HG03039 (cell line): ENCODE results near the gene ADAMTS2.

Experiments used
- ATAC-seq: cut with Tn5 transposase; IDR thresholded peaks from one replicate; pipeline ENCODE4 v1.9.1; 2021; ENCODE audit warnings: mild to moderate bottlenecking, moderate library complexity; ENCODE audit not compliant: unreplicated experiment

The ADAMTS2 gene

DNA sequence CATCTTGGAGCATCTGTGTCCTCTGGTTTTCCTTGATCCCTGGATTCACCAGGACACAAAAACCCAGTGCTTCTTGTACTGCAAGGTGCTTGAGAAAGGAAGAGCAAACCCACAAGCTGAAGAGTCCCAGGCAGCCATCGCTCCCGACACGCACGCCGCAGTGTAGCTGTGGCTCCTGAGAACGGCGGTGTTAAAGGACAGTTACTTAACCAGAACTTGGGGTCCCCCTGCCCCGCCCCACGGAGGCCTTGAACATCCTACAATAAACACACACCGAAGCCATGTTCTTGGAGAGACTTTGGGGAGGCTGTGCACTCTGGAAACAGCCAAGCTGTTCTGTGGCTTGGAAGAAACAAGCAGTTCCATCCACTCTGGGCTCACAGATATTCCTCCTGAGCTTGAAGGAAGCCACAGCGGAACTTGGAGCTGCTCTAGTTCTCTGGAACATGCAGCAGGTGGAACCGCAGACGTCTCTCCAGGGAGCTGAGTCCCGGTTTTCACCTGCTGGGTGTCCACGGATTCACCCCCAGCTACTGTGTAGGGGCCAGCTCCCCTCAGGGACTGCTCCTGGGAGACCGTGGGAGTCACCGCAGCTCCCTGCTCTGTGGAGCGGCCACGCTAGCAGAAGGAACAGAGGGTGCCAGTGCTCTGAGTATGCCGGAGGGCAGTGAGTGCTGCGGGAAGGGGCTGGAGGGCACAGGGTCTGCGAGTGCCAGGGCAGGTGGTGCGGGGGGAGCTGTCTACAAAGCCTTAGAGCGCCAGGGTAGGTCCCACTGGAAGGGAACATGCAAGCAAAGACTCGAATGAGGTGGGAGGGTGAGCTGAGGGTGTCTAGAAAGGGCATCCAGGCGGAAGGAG lies 107.3 kb downstream of the ADAMTS2 start:
- no peak for ATAC-seq

DNA sequence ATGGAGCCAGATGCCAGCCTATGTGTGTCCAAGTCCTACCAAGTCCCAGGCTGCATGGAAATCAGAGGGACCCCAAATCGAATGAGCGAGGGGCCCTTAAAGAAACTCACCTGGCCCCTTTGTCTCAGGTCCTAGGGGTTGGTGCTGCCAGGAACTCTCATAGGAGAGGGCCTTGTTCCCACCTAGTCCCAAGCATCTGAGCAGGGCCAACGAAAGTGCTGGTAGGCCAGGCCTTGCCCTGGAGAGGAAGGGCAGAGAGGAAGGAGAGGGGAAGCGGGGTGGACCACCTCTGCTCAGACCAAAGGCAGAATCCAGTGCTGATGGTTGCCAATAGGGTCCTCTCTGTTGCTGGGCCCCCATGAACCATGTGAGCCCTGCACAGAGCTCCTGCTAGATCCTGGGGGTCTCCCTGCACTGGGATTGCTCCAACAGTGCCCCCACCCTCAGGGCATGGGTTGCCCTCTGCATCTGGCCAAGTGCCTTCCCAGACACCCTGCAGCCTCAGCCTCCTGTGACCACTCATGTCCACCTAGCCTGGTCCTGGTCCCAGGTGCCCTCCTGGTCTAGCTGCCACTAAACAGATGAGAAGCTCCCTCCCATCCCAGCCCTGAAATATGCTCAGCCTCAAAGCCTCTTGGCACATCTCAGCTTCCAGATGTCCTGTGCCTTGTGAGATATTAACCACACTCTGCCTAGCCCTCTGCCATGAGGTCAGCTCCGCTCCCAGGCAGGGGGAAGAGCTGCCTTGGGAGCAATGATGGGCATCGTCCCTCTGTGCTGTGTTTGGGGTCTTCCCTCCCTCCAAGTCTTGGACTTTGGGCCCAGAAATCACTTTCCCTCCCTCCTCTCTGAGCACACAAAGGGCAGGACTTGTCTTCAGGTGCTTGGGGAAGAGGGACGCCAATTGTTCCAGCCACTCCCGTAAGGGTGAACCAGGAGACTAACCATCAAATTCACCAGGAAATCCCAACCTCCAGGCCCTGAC lies 109.6 kb downstream of the ADAMTS2 start:
- no peak for ATAC-seq

DNA sequence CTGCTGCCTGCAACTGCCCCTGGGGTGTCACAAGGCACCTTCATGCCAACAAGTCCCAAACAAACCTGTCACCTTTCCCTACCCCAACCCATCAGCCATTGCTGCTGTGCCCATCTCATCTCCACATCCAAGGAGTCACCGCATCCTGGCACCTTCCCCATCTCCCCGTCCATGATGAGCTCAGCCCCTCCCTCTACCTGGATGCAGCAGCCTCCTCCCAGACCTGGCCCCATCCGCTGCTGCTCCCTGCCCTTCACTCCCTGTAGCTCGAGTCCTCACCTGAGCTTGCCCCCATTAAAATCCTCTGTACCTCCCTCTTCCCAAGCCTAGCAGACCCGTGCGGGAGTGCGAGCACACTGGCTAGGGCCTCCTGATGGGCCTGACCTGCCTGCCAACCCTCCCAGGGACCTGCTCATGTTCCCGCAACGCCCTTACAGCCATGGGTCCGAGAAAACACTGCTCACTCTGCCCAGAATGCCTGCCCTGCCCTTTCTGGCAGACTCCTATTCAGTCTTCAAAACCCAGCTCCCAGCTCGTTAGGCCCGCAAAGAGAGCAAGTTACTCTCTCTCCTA lies 110.6 kb downstream of the ADAMTS2 start:
- no peak for ATAC-seq

DNA sequence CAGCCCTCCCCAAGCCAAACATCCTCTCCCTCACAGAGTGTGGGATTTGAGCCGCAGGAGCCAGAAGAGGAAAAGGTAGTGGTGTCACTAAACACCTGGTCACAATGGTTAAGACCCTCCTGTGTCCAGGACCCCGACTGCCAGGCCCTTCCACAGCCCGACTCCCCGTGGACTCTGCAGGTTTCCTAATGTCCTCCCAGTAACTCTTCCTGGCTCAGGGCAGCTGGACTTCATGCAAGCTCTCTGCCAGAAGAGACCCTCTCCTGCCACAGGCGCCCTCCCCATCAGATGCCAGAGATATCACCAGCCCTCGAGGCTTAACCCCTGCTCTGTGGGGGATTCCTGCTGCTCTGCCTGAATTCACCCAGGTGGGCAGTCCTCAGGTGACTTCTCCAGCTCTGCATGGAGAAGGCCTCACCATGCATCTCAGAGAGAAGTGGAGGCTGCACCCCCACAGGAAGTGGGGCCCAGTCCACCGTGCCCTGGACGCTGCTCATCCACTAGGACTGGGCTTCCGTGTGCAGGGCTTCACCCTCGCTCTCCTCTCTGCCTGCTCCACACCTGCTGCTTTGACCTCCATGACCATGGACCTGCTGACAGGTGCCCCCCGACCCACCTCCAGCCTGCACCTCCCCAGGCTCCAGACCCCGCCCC lies 111.2 kb downstream of the ADAMTS2 start:
- ATAC-seq = no peak

DNA sequence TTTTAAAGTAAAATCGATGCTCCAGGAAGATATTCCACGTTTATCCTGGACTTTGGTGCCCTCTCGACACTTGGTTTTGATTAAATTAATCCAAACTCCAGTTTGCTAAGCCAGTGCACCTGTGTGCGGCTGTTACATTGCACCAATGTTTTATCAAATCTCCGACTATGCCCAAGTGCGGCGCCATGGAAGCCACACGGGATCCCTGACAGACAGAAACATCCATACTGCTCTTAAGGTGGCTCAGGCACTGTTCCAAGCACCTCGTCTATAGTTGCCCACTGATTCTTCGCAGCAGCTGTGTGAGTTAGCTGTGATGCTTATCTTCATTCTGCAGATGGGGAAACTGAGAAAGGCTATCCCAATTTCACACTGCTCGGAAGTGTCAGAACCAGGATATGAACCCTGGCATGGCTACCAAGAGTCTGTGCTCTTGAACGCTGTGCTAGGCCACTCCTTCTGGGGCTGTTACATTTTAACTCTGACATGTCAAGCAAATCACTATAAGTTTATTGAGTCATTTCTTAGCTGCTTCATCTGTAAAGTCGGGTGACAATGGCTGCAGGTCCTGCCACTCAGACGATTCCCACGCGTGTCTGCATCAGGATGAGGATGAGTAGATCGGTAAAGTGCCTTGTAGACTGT lies 113.0 kb downstream of the ADAMTS2 start:
- ATAC-seq = no peak

DNA sequence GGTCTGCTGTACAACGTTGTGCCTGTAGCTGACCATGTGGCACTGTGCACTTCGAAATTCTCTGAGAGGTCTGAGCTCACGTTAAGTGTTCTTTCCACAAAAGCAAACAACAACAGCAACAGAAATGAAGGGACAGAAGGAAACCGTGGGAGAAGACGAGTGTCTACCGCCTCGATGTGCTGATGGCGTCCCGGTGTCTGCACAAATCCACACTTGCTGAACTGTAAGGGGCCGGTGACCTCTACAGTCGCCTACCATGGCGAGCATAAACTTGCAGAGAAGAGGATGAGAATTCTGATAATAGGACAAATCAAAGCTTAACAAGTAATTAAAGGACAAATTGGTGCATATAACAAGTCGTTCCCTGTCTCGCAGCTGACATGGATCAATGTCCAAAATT lies 114.0 kb downstream of the ADAMTS2 start:
- ATAC-seq = no peak

DNA sequence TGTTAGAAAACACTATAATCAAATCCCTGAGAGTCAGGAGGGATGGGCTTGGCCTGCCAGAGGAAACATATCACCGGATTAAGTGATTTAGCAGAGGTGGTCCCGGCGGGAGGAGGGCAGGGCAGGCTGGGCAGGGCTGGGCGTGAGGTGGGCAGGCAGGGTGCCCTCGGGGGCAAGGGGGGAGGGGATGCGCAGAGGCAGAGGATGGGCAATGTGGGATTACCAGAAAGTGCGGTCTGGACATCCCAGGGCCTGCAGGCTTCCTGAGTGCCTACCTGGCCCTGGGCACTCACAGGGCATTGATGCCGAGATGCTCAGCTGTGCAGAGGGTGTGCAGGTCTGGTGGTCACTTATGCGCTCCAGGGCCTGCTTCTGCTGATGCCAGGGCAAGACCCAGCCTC lies 115.2 kb downstream of the ADAMTS2 start:
- no peak for ATAC-seq

DNA sequence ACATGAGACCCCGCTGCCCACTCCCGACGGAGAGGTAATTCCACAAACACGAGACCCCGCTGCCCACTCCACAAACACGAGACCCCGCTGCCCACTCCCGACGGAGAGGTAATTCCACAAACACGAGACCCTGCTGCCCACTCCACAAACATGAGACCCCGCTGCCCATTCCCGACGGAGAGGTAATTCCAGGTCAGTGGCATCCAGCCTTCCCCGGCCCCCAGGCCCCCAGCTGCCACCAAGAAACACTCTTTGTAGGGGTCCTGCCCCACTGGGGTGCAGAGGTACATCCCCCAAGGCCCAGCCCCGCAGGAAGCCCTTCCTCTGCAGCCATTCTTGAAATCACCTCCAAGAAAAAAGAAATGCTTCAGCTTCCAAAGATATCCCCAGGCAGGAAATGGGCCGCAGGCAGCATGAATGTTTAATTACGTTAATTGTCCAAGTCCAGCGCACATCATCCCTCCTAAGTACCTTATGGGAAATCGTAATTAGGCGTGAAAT lies 115.9 kb downstream of the ADAMTS2 start:
- ATAC-seq = no peak

DNA sequence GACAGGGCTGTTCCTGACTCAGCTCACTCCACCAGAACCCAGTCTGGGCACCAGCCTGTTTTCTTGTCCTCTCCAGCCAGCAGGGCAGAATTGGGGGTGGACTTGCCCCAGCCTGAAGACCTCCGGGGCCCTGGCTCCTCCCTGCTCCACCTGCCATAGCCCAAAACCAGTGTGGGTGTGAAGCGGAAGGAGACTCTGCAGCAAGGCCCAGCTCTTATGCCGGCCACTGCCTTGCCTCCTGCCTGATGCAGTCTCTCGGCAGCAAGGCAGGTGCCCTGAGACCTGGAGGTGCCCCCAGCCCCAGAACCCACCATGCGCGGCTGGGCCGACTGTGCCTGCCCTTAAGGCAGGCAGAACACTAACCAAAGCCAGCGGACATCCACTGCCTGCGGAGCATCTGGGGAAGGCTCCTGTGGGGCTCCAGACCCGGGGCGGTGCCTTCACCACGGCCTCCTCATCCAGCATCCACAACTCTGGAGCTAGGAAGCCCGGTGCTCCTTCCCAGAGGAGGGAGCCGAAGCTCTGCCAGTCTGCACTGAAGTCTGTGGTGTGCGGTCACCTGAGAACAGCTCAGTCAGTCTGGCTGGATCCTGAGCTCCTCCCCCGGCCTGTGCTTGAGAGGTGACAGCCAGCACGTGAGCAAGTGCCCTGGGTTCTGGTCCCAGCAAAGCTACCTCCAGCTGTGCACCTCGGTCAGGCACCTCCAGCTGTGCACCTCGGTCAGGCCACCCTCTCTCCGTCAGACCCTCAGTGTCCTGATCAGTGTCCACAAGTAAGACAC lies 116.7 kb downstream of the ADAMTS2 start:
- no peak for ATAC-seq

DNA sequence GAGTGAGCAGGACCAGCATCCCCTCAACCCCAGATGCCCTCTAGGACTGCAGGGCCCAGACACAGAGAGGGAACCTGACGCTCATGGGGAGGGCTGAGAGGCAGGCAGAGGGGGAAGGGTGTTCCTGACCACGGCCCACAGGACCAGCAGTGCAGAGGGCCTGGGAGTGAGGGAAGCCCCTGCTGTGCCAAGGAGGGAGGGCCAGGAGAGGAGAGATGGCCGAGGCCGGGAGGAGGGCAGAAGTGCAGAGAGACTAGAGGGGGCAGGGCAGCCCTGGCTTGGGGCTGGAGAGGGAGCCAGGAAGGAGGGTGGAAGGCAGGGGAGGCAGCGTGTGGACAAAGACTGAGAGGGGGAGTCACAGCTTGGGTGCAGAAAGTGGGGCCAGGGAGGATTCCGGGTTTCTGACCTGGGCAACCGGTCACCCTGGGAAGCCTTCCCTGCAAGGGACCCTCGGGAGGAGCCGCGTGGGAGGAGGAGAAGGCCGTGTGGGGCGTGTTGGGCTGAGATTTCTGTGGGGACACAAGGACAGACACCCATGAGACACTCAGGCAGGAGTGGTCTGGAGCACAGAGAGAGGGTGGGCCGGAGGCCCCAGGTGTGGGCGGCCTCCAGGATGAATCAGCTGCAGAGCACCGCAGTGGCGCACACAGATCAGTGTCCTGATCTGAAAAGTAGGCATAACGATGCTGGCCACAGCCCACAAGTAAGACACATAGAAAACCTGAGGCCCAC lies 117.5 kb downstream of the ADAMTS2 start:
- ATAC-seq = no peak

DNA sequence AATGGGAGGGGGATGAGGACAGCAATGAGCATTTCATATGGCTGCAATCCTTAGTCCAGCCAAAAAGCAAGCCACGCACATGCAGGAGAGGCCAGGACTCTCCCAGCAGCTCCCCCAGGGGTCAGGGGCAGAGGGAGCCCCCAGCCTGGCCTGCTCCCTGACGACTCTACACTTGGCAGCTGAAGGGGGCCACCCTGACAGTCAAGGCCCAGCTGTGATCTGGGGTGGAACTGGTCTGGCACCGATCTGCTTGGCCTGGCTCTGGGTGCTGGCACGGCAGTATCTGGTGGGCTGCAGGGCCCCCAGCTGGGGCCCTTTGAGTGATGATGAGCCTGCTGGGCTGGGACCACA lies 118.1 kb downstream of the ADAMTS2 start:
- no peak for ATAC-seq

DNA sequence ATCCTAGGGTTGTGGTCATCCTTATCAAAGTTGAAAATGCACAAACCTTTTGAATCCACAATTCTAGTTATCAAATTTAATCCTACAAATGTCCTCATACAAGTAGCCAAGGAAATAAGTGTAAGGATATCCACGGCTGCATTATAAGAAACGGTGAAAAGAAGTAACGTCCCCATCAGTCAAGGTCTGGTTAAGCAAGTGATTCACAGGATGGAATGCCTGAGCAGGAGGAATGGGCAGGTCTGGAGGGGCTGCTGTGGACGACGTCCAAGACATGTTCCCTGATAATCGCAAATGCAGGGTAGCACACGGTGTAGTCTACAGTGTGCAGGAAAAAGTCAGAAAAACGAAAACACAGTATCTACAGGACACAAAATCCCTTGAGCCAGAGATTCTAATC lies 118.6 kb downstream of the ADAMTS2 start:
- ATAC-seq = no peak

DNA sequence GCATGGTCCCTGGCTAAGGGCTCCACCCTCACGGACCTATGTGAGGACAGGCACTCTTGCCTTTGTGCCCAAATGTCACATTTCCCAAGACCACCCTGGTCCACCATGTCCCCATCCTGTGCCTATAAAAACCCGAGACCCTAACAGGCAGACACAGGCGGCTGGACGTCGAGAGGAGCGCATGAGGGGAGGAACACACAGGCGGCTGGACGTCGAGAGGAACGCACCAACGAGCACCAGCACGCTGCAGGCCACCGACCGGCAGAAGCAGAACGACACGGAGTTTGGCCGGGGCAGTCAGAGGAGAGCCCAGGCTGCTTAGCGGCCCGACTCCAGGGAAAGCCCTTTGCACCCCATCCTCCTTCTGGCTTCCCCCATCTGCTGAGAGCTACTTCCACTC lies 119.9 kb downstream of the ADAMTS2 start:
- ATAC-seq = no peak

DNA sequence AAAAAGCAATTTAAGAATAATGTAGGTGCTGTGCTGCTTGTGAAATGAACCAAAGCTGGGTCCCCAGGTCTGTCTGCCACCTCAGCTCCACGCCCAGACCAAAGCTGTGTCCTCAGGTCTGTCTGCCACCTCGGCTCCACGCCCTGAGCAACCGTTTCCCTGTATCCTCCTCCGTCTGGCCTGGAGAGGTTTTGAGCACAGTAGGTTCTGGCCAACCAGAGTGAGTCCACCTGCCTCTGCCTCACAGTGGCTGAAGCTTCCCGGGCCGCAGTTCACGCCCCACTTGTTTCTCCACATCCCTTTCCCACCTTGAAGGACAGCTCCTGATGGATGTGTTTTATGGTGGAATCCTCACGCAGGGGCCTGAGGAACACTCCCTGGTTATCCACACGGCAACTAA lies 120.5 kb downstream of the ADAMTS2 start:
- no peak for ATAC-seq

DNA sequence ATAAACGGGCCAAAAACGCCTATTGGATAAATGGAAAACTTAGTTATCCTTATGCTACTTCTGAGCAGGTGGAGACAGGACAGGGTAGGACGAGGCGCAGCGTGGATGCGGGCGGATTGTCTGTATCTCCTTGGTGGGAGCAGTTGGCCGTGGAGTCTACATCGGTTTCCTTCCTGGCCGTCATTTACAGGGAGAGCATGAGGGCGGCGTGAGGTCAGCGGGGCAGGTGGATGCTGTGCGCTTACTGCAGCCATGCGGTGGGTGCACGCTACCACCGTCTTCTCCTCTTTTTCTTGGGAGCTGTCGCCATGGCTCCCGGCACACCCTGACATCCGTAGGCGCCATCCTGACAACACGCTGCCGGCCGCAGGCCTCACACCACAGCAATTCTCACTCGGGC lies 121.3 kb downstream of the ADAMTS2 start:
- no peak for ATAC-seq

DNA sequence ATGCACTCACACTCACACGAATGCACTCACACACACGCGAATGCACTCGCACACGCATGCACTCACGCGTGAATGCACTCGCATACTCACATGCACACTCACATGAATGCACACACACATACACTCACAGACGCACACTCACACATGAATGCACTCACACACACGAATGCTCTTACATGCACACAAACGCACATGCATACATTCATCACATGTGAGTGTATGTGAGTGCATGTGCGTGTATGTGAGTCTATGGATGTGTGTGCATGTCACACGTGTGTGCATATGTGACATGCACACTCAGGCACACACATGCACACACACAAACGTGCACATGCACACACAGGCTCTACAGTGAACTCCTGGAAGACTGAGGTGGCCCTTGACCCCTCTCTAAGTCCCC lies 121.7 kb downstream of the ADAMTS2 start:
- no peak for ATAC-seq

DNA sequence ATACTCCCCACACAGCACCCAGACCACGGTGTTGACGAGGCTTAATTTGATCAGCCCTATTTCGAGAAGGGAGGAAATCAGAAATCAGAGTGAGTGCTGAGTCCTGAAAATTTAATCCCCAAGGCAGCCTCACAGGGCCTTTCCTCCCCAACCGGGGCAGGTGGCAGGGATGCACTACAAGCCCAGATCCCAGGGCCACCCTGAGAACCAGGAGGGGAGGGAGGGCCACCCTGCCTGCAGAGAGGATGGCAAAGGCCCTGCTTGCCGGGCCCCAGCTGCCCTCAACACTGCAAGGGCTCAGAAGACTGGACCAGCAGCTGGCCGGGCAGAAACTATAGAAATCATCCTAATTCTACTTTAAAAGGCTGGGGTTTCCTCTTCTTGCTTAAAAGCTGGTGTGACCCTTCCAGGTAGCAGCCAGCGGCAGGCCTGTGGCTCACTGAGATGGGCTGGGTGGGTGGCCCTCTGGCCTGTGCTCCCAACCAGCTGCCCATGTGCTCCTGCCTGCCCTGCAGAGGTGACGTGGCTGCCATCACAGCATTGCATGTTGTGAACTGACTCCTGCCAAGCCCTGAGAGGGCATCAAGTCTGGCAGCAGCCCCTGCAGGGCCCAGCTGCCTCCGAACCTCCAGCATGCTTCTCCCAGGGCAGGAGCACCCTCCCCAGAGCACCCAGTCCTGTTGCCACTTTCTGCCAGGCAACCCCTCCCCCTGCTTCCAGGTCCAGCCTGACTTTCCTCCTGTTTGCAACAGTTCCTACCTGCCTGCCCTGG lies 122.8 kb downstream of the ADAMTS2 start:
- no peak for ATAC-seq

DNA sequence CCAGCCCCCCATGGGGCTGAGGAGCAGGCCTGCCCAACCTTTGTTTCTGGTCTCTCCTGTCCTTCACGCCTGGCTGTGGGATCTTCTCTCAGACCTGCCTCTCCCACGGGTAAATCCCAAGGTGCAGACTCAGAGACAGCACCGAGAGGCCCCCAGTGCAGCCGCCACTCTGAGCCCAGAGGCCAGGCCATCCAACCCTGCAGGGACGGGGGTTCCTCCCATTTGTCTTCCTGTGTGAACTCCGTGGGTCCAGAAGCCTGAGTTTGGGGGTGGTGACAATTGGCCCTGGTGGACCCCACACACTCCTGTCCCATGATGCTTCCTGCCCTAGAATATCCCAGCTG lies 123.4 kb downstream of the ADAMTS2 start:
- no peak for ATAC-seq
